Liver (tissue), 9 donors: ENCODE data around the gene ACTL9. TPM values are rescaled to one million over a fixed set of nuclear protein-coding genes. Genes with fewer than 3 reads are reported as not detected.
"Not testable (repeated sequence)": the region's sequence is repeated elsewhere in the genome, so short reads cannot be mapped to it uniquely, and the experiment has no call there.

ENCODE experiments used
- DNase-seq: peaks from one replicate; pipeline ENCODE4 v3.0.0-alpha.2; 2017; ENCODE audit warnings: low spot score
- H3K27ac ChIP-seq, 2 donors: one replicate each; pipeline ENCODE4 v1.7.0; 2013; ENCODE audit warnings: inconsistent platforms in 2 of 2, low read length in 2 of 2, control low read depth in 1 of 2, low read depth in 1 of 2, mild to moderate bottlenecking in 1 of 2
- H3K27me3 ChIP-seq, 4 donors: one replicate each; pipeline versions ENCODE4 v1.6.1 to v1.7.0; 2013; ENCODE audit warnings: low read length in 3 of 4, inconsistent platforms in 1 of 4, mild to moderate bottlenecking in 1 of 4, moderate library complexity in 1 of 4; ENCODE audit not compliant: control insufficient read depth in 4 of 4, insufficient read depth in 4 of 4
- H3K36me3 ChIP-seq, 4 donors: one replicate each; pipeline versions ENCODE4 v1.6.1 to v1.7.0; 2013; ENCODE audit warnings: low read length in 3 of 4, mild to moderate bottlenecking in 3 of 4, low read depth in 1 of 4, moderate library complexity in 1 of 4; ENCODE audit not compliant: control insufficient read depth in 4 of 4, insufficient read depth in 3 of 4
- H3K4me1 ChIP-seq, 4 donors: one replicate each; pipeline versions ENCODE4 v1.6.1 to v1.7.0; 2013; ENCODE audit warnings: low read length in 3 of 4, mild to moderate bottlenecking in 3 of 4, moderate library complexity in 1 of 4; ENCODE audit not compliant: control insufficient read depth in 4 of 4, insufficient read depth in 4 of 4
- H3K4me3 ChIP-seq, 3 donors: one replicate each; pipeline versions ENCODE4 v1.6.1 to v1.7.0; 2013; ENCODE audit warnings: low read length in 3 of 3, control low read depth in 1 of 3, low read depth in 1 of 3, mild to moderate bottlenecking in 1 of 3
- H3K9ac ChIP-seq, 2 donors: one replicate each; pipeline ENCODE4 v1.7.0; 2013; ENCODE audit warnings: low read length in 2 of 2, mild to moderate bottlenecking in 2 of 2, moderate library complexity in 2 of 2, control low read depth in 1 of 2, low read depth in 1 of 2
- H3K9me3 ChIP-seq, 4 donors: one replicate each; pipeline versions ENCODE4 v1.6.1 to v1.7.0; 2013; ENCODE audit warnings: low read length in 3 of 4; ENCODE audit not compliant: control insufficient read depth in 4 of 4
- CTCF ChIP-seq: fragments of 150-350 bp; IDR thresholded peaks from 2 replicates; pipeline ENCODE4 v1.5.1; 2017; ENCODE audit warnings: improper control_type of control experiment, low read depth, low read length; ENCODE audit not compliant: missing input control
- EGR1 ChIP-seq, 2 donors: IDR thresholded peaks; 2 replicates each; pipeline ENCODE4 v1.6.1; 2016 to 2018; ENCODE audit warnings: antibody characterized with exemption in 2 of 2, low read depth in 2 of 2
- JUND ChIP-seq, 2 donors: IDR thresholded peaks; 2 replicates each; pipeline ENCODE4 v1.6.1; 2016; ENCODE audit warnings: antibody characterized with exemption in 2 of 2
- RAD21 ChIP-seq, 2 donors: IDR thresholded peaks; 2 replicates each; pipeline ENCODE4 v1.6.1; 2016; ENCODE audit warnings: antibody characterized with exemption in 2 of 2, mild to moderate bottlenecking in 2 of 2
- ZBTB33 ChIP-seq: IDR thresholded peaks from 2 replicates; pipeline ENCODE4 v1.6.1; 2016; ENCODE audit warnings: antibody characterized with exemption
- WGBS: extraction: QIAGEN DNeasy Blood & Tissue Kit; methylation state at CpG from one replicate; pipeline ENCODE4 v1.1.7; 2013; 5-methylcytosine and 5-hydroxymethylcytosine counted together
- polyA plus RNA-seq, 2 donors: library from polyadenylated mRNA; stranded (reverse) in 1 of 2; unstranded in 1 of 2; fragments of 200-250 nt in 1 of 2; fragments of >200 nt in 1 of 2; fragmentation: Nextera tagmentation in 1 of 2; extraction: Ambion mirVana in 1 of 2; gene quantifications; one replicate each; pipeline versions ENCODE4 v1.2.1 to v1.2.3, GENCODE V29; 2013 to 2015
- total RNA-seq, 2 donors: library from RNA; depleted of rRNA; stranded (reverse); fragments of >200 nt; gene quantifications; one replicate each; pipeline ENCODE4 v1.2.3, GENCODE V29; 2014
- donor health status: healthy.
- donor health status: healthy.
- donor health status: healthy.
- donor health status: healthy.
- donor health status: healthy.

ACTL9 gene
- total and polyA plus RNA-seq, 4 donors = not detected

- H3K4me1 ChIP-seq = no peaks in the 10 kb centered on the region
- 64% methylated on average over 1 of the region's 1 CpG for WGBS
- DNase-seq = no peak
- no peaks in the 10 kb centered on the region for H3K27me3 ChIP-seq
- H3K36me3 ChIP-seq = no peaks in the 10 kb centered on the region
- H3K9ac ChIP-seq = no peak within 1 kb of the TSS
- peaks cover 0 to 2% (median 0%) of the 10 kb centered on the region in 4 donors for H3K9me3 ChIP-seq
- TF ChIP-seq JUND (IDR thresholded peaks at IDR 0.05) (no peak), ZBTB33 (no peak), CTCF (no peak), RAD21 (IDR thresholded peaks at IDR 0.05) (no peak), EGR1 (IDR thresholded peaks at IDR 0.05; ENCODE audit: low read depth in 2 of 2) (no peak)
- H3K4me3 ChIP-seq = no peak within 1 kb of the TSS
- no peak within 1 kb of the TSS for H3K27ac ChIP-seq
Measured at GRCh38 chr19:8721334-8721733, 22.7 kb upstream of the ACTL9 start, which contains the start of gene OR2Z1. TSS of gene OR2Z1 (plus strand) at chr19:8721634. CDS start at chr19:8731029, 9,395 bp downstream.

- not testable (repeated sequence) for H3K4me1 ChIP-seq, H3K4me3 ChIP-seq, H3K27me3 ChIP-seq, H3K27ac ChIP-seq, H3K9me3 ChIP-seq, H3K36me3 ChIP-seq, H3K9ac ChIP-seq, DNase-seq
- WGBS = 87% methylated on average over 7 of the region's 7 CpGs
Measured at GRCh38 chr19:8710337-8710736, 11.7 kb upstream of the ACTL9 start.

GRCh38 chr19:8705742-8706141, 7.1 kb upstream of the ACTL9 start:
- Histone ChIP-seq H3K4me3 (no peak overlapping the region), H3K4me1 (no peaks in the 10 kb centered on the region), H3K27me3 (peaks cover 0 to 5% (median 0%) of the 10 kb centered on the region in 4 donors), H3K36me3 (no peaks in the 10 kb centered on the region), H3K27ac (no peak overlapping the region), H3K9me3 (no peaks in the 10 kb centered on the region), H3K9ac (no peak overlapping the region)
- 50% methylated on average over 5 of the region's 5 CpGs for WGBS
- DNase-seq = no peak
- no peak for TF ChIP-seq ZBTB33

GRCh38 chr19:8705304-8705703, 6.7 kb upstream of the ACTL9 start:
- H3K9ac ChIP-seq, H3K36me3 ChIP-seq, DNase-seq, H3K27me3 ChIP-seq, H3K9me3 ChIP-seq, H3K4me1 ChIP-seq, H3K27ac ChIP-seq, H3K4me3 ChIP-seq: not testable (repeated sequence)
- WGBS = 82% methylated on average over 3 of the region's 3 CpGs
